ENCODE results near the gene EML4. TPM values are rescaled to one million over a fixed set of nuclear protein-coding genes. Genes with fewer than 3 reads are reported as not detected.

The EML4 gene
- total and polyA plus RNA-seq, 9 of the 15 experiments (the other 6 are each of a cell fraction or from before 2014, with no cell fraction given): 14.7 to 48.3 (median 36.5) TPM

GRCh38 chr2:42192652-42193566 is 23.8 kb downstream of the EML4 start:
- no peaks in the 10 kb centered on the region for H3K9me3 ChIP-seq (replicated peaks; ENCODE audit: control insufficient read depth, insufficient read depth, low read depth, low read length)
- no peak overlapping the region for H3K27ac ChIP-seq (ENCODE audit: extremely low read depth, low read depth, low read length)
- peaks cover 4 to 10% of the 10 kb centered on the region in 2 experiments; a peak in 3 of 5 replicates for H3K4me1 ChIP-seq (replicated peaks in 1 of 2; ENCODE audit: control insufficient read depth in 2 of 2, insufficient read depth in 2 of 2, low read length in 2 of 2)
- H3K79me2 ChIP-seq (ENCODE audit: control insufficient read depth, insufficient read depth, low read length): peaks cover 9% of the 10 kb centered on the region; the same call in 1 of the 3 replicates
- 37% methylated on average over 3 of the region's 3 CpGs for WGBS (ENCODE audit: insufficient coverage, low coverage, missing lambda C conversion rate)
- no peak overlapping the region for H3K9ac ChIP-seq (ENCODE audit: insufficient read depth in 1 of 2, low read depth in 2 of 2, low read length in 2 of 2)
- in situ Hi-C loops (cut with MboI): no loop called here
- no peak for TF ChIP-seq TCF3 (CRISPR knock-in tag; IDR thresholded peaks at IDR 0.05)
- TF ChIP-seq KDM1A (IDR thresholded peaks at IDR 0.05): 0 out of 4 replicates have a peak, but pooled peaks have one; percentile 10 to 40
- CTCF ChIA-PET (ENCODE audit: low intra/inter-chr PET ratio): no interaction called here
- no peak overlapping the region for H3K4me2 ChIP-seq (ENCODE audit: insufficient read depth, low read length)
- FAIRE-seq (no peak), ATAC-seq (peak; percentile 15; the same call in 1 of the 3 replicates), DNase-seq (ENCODE audit: extremely low read depth in 1 of 4, low spot score in 3 of 4) (no peak)
- H3K9me1 ChIP-seq (ENCODE audit: control insufficient read depth, insufficient read depth, low read length): no peaks in the 10 kb centered on the region
- no TSS peak for BruUV-seq (replicated peaks)
- H3K27me3 ChIP-seq (ENCODE audit: control insufficient read depth in 2 of 2, insufficient read depth in 2 of 2, low read length in 2 of 2): no peaks in the 10 kb centered on the region
- POLR2A ChIA-PET: no interaction called here
- no peaks in the 10 kb centered on the region for H3K36me3 ChIP-seq (ENCODE audit: control insufficient read depth, insufficient read depth, low read length)
- H2AFZ ChIP-seq (ENCODE audit: low read depth, low read length): no peak overlapping the region
- no peak overlapping the region for H3K4me3 ChIP-seq
- intact Hi-C loops (cut with micrococcal nuclease): loop anchor here (10.0 kb wide), 1 partner anchor 318 kb away; no protein-coding TSS in a partner anchor
- H4K20me1 ChIP-seq (replicated peaks; ENCODE audit: control insufficient read depth, insufficient read depth, low read length): 0 out of 2 replicates have a peak, but pooled peaks cover 8% of the 10 kb centered on the region

DNA sequence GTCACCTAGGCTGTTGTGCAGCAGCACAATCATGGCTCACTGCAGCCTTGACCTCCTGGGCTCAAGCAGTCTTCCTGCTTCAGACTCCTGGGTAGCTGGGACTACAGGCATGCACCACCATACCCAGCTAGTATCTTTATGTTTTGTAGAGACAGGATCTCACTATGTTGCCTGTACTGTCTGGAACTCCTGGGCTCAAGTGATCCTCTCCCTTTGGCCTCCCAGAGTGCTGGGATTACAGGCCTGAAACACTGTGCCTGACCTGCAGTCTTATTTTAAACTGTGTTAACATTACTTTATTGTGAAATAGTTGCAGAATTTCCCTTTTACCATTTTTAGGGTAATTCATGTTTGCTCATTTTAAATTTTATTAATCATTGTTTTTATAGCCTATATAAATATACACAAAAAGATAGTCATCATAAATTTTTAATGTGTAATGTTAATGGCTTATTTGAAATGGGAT is 24.6 kb downstream of the EML4 start:
- FAIRE-seq (no peak), DNase-seq (ENCODE audit: extremely low read depth in 1 of 4, low spot score in 3 of 4) (no peak), ATAC-seq (no peak)
- in situ Hi-C loops (cut with MboI) (no loop called here), intact Hi-C loops (cut with micrococcal nuclease) (loop anchor here (10.0 kb wide), 1 partner anchor 319 kb away; no protein-coding TSS in a partner anchor)
- Histone ChIP-seq H4K20me1 (replicated peaks; ENCODE audit: control insufficient read depth, insufficient read depth, low read length) (0 out of 2 replicates have a peak, but pooled peaks cover 8% of the 10 kb centered on the region), H3K79me2 (ENCODE audit: control insufficient read depth, insufficient read depth, low read length) (peaks cover 11% of the 10 kb centered on the region; the same call in 2 of the 3 replicates), H3K27ac (ENCODE audit: extremely low read depth, low read depth, low read length) (no peak overlapping the region), H3K36me3 (ENCODE audit: control insufficient read depth, insufficient read depth, low read length) (no peaks in the 10 kb centered on the region), H3K9me1 (ENCODE audit: control insufficient read depth, insufficient read depth, low read length) (no peaks in the 10 kb centered on the region), H3K27me3 (ENCODE audit: control insufficient read depth in 2 of 2, insufficient read depth in 2 of 2, low read length in 2 of 2) (no peaks in the 10 kb centered on the region), H2AFZ (ENCODE audit: low read depth, low read length) (no peak overlapping the region), H3K4me1 (replicated peaks in 1 of 2; ENCODE audit: control insufficient read depth in 2 of 2, insufficient read depth in 2 of 2, low read length in 2 of 2) (peaks cover 4 to 10% of the 10 kb centered on the region in 2 experiments; a peak in 3 of 5 replicates), H3K9me3 (replicated peaks; ENCODE audit: control insufficient read depth, insufficient read depth, low read depth, low read length) (no peaks in the 10 kb centered on the region), H3K4me2 (ENCODE audit: insufficient read depth, low read length) (no peak overlapping the region), H3K9ac (ENCODE audit: insufficient read depth in 1 of 2, low read depth in 2 of 2, low read length in 2 of 2) (no peak overlapping the region), H3K4me3 (no peak overlapping the region)
- ChIA-PET POLR2A (no interaction called here), CTCF (ENCODE audit: low intra/inter-chr PET ratio) (no interaction called here)
- BruUV-seq (replicated peaks): no TSS peak
- TF ChIP-seq, protein P1, sequence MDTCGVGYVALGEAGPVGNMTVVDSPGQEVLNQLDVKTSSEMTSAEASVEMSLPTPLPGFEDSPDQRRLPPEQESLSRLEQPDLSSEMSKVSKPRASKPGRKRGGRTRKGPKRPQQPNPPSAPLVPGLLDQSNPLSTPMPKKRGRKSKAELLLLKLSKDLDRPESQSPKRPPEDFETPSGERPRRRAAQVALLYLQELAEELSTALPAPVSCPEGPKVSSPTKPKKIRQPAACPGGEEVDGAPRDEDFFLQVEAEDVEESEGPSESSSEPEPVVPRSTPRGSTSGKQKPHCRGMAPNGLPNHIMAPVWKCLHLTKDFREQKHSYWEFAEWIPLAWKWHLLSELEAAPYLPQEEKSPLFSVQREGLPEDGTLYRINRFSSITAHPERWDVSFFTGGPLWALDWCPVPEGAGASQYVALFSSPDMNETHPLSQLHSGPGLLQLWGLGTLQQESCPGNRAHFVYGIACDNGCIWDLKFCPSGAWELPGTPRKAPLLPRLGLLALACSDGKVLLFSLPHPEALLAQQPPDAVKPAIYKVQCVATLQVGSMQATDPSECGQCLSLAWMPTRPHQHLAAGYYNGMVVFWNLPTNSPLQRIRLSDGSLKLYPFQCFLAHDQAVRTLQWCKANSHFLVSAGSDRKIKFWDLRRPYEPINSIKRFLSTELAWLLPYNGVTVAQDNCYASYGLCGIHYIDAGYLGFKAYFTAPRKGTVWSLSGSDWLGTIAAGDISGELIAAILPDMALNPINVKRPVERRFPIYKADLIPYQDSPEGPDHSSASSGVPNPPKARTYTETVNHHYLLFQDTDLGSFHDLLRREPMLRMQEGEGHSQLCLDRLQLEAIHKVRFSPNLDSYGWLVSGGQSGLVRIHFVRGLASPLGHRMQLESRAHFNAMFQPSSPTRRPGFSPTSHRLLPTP (IDR thresholded peaks at IDR 0.05; ENCODE audit: borderline replicate concordance, extremely low read depth, insufficient read length): no peak
- TF ChIP-seq CEBPB (tag; IDR thresholded peaks at IDR 0.05): 0 out of 2 replicates have a peak, but pooled peaks have one; percentile 20
- no peak for TF ChIP-seq CEBPG (CRISPR knock-in tag; IDR thresholded peaks at IDR 0.05)
- TF ChIP-seq CEBPG (tag; conservative IDR thresholded peaks at IDR 0.05 in 1 of 2, IDR thresholded peaks at IDR 0.05 in 1 of 2): peak in 1 of 2 experiments; percentile 36; a peak in 1 of 4 replicates
